Amygdala (tissue), 56 donors: Measurements from ENCODE around the gene SLC8A3.

Experiments
- DNase-seq, 56 donors: peaks; one replicate each; lab custom pipeline; 2025; lab: John Stamatoyannopoulos, UW

Gene SLC8A3

DNA sequence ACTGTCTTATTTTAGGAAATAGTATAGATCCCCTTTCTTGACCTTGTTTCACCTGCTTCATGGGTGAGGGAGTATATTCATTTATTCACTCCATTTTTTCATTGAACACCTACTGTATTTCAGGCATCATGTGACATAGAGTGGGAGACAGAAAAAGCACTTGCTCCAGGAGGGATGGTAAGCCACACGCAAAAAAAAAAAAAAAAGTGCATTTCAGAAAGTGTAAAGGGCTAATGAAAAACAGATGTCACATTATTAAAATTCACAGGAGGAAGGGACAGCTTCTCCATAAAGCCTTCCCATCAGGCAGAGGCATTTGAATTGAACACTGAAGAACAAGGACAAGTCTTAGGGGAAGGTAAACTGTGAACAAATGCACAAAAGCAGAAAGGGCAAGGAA is 7.5 kb downstream of the SLC8A3 start:
- no peak for DNase-seq

DNA sequence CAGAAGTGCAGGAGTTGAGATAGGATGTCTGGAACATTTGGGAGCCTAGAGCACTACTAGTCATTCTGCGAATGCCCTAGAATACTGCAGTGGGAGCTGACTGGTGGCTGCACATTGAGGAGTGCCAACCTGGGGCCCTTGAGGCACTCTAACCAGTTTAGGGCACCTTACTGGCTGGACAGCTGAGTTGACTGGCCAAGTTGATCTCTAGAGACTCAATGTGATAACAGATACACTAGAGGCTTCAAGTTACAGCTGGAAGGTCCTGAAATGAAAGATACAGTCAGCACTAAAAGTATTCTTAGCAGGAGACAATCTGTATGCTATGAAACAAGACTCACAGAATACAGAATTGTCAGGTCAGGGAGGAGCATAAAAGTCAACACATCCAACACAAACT is 8.0 kb downstream of the SLC8A3 start:
- no peak for DNase-seq

DNA sequence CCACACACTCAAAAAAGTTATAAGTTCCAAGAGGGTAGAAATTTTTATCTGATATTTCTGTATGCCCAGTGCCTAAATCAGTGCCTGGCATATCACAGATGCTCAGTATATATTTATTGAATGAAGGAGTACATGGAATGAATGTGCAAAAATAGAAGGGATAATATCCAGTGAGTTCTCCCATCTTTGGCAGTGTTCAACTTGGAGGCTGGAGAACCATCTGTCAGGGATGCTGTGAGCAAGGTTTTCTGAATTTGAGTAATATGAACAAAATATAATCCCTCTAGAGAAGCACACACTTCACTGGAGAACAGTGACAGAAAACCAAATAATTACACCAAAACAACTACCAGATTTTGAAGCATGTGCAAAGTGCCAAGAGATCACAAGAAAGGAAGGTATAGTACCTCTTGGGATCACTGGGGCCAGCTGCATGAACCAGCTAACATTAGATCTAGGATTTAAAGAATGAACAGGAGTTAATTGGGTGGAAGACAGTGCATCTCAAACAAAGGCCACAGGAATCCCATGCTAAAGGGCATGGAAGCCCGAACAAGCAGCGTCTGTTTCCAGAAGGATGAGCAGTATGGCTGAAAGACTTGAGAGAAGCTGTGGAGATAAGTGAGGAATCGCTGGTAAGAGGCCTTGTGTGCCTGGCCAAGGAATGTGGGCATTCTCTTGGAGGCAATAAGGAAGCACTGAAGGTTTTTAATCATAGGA is 11.5 kb downstream of the SLC8A3 start:
- DNase-seq: peak in 1 of 56 donors; percentile 16

DNA sequence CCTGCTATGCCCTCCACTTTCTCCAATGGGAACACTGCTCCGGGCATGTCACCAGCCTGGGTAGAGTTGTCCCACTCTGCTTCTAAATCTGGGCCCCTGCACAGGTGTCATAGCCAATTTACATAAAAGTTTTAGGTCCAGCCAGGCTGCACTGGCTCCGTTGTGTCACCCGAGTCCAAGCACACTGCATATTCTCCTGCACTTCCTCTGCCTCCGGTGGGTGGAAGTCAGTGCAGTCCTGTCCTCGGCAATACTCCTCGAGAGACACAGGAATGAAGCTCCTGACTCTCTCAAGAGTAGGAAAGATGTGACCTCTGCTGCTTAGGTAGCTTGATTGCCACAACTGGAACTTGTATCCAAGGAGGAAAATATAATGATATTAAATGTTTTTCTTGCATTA is 15.2 kb downstream of the SLC8A3 start:
- DNase-seq: no peak

DNA sequence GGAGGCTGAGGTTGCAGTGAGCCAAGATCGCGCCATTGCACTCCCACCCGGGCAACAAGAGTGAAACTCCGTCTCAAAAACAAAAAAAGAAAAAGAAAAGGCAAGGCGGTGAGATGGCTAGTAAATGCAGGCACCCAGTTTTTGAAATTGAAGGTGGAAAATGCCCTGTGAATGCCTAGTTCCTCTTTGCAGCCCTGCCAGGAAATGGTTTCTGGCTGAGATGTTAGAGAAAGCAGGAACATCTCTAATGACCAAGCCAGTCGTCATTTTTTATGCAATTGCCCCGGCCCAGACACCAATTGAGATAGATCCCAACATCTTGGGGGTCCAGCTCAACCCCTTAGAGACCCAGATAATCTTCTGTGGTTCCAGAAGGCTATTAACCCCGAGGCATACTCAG is 17.0 kb downstream of the SLC8A3 start:
- no peak for DNase-seq

DNA sequence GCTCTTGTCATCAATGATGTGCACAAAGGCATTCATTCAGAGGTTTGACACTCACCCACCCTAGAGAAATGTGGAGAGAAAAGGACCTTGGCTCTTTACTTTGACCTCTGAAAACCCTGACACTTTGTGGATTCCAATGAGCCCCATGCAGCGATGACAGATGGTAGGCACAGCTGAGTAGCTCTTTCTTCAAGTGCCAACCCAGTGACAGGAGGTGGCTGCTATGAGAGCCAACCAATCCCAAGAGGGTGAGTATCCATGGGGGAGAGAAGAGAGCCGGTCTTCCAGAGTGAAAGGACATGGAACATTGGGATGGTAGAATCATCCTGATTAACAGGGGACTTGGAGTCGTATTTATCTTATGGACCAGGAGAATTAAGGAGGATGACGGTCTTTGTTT is 17.8 kb downstream of the SLC8A3 start:
- DNase-seq: peak in 2 of 56 donors; percentile 2 to 6

DNA sequence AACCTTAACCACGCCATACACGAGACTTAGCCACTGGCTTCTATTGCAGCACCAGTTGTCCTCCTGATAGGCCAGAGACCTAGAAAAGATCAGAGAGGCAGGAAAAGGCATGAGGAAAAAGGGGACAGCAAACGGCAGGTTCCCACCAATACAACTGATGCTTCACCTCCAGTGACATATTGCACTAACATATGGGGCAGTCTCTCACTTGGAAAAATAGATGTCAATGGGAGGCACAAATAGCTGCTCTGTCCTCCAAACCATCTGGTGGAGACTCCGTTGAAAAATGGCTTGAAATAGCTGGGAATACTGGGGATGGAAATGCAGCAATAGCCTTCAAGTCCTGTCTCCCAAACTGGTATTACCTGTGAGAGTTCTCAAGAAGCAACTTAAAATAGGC is 20.3 kb downstream of the SLC8A3 start:
- DNase-seq: no peak

DNA sequence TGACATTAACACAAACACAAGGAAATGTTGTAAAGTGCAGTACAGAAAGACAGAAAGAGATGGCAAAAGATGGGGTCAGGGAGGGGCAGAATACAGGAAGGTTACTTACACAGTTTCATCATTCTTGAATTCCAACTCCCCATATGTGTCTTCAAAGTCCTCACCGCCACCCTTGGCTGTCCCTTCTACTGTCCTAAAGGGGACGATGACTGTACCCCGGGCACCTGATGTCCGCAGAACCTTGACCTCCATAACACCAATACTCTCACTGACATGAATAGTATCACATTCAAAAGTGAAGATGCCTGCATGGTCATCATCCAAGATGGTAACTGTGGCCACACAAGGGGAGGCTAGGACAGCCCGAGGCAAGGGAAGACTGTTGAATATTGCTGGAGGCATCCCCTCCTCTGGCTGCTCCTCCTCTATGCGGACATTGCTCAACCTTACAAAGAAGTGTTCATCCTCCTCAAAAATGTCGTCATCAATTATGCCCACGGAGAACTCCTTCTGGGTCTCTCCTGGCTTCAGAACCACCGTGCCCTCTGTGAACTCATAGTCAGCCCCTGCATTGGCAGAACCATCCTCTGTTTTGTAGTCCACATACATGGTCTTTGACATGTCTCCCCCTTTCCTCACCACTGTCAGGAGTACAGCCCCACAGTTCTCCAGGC is 22.1 kb downstream of the SLC8A3 start:
- no peak for DNase-seq

DNA sequence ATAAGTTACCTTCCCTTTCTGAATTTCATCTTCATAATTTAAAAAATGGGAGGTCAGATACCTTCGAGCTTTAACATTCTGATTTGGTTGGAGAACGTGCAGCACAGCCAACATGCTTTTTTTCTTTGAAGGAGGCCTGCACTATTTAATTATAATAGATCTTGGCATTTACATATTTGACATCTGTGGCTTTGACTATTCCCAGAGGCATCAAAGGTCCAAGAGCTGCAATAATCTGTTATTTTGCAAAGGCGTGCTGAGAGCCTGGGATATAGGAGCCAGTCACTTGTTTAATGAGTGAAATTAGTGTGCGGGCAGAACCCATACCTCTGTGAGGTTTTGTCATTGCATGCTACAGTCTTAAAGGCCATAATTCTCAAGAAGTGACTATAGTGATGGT is 26.4 kb downstream of the SLC8A3 start:
- no peak for DNase-seq

DNA sequence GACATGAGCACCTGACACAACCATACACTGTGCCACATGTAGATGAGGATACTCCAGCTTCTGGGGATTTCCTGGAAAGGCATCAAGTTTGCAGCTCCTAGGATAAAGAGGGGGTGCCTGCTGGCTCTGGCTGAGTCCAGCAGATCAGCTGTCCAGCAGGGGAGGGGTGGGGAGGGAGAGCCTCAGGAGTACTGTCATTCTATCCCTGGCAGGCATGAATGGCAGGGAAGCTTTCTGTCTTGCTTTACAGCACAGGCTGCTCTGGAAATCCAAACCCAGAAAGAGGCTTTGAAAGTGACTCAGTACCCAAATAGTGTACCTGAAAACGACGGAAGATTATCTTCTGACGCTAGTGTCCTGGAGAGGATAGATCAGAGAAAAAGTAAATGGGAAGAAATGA is 32.2 kb downstream of the SLC8A3 start:
- no peak for DNase-seq

DNA sequence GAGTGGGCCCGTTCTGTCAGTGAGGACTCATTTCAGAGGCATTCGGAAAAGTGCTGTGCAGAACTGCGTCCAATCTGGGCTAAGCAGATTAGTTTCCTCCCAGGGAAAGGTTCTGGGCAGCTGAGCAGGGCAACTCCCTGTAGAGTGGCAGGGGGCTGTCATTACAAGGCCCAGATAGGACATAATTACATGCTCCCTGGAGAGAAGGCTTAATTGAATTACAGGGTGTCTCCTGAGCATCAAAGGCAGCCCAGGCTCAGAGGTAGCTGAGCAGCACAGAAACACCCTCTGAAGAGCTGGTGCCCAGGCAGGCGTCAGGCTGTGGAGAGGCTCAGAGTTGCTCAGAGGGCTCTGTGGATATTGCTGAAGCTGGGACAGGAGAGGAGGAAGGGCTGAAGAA is 36.0 kb downstream of the SLC8A3 start:
- DNase-seq: no peak

DNA sequence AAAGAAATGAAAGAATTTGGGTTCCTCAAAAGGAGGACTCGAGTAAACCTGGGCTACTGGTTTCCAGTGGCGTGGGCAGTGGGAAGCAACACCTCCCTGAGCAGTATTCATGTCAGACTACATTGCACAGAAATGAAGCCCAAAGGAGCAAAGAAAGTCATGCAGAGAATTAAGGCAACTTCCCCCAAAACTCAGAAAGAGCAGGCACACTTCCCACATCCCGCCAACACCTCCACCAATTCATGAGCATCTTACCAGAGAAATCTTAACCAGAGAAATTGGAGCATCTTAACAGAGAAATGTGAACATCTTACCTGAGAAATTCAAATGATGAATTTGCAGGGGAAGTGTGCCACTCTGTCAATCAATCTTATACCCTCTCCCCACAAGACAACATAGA is 36.7 kb downstream of the SLC8A3 start:
- DNase-seq: no peak

DNA sequence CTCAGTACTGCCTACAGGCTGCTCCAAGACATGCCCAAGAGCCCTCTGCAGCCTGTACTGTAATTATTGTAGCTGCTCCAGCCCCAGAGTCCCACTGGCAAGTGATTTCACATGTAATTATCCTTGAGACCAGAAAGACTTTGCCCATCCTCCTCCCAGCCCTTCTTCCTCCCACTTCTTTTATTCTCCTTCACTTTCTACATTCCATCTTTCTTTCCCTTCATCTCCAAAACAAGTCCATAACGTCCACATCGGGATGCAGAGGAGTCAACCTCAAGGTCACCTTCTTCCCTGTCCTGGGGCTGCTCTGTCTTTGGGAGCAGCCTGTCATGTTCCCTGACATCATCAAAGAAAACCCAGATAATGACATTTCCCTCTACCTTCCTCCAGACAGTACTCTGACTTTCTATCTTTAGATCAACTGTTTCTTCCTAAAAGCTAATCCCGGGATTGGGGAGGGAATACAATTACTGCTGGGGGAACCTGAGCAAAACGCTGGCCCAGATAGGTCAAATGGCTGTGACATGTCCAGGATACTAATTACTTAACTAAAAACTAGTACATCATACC is 39.1 kb downstream of the SLC8A3 start:
- no peak for DNase-seq

DNA sequence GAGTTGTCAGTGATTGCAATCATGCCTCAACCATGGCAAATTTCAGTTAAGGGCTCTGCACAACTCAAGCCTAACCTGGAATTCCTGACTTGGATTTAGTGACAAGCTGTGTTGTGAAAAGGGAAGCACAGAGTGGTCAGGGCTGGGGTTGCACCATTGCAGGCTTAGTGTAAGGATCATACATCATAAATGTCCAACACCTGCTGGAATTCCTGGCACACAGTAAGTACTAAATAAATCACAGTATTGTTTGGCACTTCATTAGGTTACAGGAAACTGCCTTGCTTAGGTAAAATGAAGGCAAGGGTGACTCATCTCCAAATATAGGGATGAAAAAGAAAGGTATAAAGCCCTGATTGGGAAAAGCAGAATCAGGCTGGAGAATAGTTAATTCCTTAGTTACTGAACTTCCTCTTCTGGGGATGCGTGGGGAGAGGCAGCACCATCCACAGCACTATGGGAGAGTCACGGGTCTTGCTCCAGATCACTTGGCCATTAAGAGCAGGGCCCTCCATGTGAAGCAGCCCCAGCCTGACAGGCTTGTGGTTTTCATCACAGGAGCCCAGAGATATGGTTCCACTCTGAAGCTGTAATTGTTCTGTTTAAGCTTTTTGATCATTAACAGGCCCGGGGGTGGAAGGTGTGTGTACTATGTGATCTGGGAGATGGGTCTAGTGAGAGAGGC is 39.7 kb downstream of the SLC8A3 start:
- DNase-seq: no peak

DNA sequence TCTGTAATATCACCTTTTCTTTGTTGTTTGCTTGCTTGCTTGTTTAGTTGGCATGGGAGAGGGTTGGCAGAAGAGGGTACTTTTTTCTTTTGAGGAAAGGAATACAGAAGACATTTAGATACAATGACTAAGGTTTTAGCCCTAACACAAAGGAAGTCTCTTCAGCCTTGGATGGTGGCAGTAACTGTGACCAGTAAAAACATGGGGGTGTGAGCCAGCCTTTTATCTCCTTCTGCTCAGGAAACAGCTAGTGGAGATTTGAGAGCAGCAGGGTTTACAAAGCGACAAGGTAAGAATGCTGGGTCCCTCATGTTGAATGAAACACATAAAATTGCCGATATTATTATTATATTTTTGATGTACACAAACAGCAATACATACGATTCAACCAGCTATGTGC is 40.4 kb downstream of the SLC8A3 start:
- no peak for DNase-seq

DNA sequence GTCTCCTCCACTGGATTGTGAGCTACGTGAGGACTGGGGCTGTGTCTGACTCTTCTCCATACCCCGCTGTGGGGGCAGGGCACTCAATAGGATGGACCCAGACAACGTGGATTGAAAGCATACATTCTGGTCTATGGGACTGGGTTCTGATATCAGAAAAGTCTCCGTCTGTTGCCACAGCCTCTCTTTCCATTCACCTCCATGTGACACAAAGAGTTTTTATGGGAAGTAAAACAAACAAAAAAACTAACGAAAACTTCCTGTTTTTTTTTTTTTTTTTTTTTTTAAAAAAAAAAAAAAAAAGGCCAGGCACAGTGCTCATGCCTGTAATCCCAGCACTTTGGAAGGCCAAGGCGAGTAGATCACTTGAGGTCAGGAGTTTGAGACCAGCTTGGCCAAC is 44.7 kb downstream of the SLC8A3 start:
- DNase-seq: no peak

DNA sequence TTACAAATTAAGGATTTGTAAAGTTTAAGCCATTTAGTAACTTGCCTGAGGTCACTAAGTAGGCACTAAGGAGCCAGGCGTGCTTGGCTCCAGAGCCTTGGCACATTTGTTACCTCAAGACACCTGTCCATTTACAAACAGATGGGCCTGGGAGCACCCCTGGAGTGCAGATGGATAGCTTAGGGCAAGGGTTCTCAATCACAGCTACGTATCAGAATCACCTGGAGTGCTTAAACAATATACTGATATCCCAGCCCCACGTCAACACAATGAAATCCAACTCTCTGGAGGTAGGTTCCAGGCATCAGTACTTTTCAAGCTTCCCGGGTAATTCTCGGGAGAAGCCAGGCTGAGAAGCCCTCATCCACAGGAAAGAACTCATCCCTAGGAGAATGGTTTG is 45.4 kb downstream of the SLC8A3 start:
- DNase-seq: no peak

DNA sequence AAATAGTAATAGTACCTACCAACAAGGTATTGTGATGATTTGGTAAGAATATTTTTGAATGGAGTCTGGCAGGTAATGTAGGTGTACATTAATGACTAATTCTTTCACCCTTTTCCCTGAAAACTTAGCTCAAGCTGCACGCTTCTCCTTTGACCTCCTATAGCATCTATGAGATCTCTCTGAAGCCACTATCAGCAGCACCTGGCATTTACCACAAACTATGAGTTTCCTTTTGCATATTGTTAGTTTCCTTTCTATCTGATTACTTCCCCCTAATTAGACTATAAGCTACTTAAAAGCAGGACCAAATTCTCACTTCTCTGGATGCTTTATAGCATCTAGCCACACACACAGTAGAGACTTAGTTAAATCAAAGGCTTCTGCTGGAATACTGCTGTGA is 48.1 kb downstream of the SLC8A3 start:
- no peak for DNase-seq

DNA sequence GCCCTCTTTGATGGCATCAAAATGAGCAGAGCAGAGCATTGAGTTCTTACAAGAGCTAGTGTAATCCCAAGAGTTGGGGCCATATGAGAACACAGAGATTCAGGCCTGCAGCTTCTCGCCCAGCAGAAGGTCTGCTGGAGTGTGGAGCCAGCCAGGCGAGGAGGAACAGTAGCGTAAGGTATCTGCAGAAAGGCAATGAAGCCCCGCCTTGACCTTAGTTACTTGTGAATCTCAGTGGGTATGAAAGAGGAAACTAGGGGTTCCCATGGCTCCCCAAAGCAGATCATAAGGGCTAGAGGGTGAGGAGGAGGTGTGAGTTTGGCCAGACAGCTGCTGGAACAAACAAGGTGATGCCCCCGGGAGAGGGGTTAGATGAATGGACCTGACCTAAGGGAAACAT is 49.4 kb downstream of the SLC8A3 start:
- no peak for DNase-seq

DNA sequence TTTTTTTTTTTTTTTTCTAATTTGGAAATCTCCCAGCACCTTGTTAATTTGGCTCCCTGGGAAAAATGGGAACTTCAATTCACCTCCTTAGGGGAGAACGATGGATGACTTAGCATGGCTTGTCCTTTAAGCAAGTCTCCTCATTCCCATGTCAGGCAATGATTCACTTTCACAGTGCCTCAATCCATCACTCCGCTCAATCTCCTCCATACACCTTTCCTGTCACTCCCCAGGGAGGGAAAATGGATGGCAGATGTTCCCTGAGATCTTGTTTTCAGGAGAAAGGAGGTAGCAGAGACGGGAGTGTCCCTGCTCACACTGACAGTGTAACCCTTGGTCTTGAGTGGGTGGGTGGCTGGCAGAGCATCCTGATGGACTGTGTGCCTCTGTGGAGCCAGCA is 51.0 kb downstream of the SLC8A3 start:
- no peak for DNase-seq

DNA sequence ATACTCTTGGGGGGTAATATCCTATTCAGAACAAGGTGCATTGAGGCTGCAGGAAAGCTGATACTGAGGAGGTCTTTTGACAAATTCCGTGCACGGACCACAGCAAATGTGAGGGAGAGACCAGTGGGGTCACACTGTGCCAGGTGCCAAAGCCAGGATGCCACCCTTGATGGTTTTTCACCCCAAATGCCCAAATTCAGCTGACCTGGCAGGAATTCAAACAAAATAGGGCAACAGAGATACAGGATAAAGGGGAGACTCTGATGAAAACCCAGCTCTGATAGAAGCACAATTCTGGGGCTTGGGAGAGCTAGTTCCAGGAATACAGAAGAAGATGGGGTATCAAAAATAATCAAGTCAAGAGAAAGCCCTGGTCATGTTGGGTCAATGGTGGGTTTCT is 55.3 kb downstream of the SLC8A3 start:
- DNase-seq: no peak

DNA sequence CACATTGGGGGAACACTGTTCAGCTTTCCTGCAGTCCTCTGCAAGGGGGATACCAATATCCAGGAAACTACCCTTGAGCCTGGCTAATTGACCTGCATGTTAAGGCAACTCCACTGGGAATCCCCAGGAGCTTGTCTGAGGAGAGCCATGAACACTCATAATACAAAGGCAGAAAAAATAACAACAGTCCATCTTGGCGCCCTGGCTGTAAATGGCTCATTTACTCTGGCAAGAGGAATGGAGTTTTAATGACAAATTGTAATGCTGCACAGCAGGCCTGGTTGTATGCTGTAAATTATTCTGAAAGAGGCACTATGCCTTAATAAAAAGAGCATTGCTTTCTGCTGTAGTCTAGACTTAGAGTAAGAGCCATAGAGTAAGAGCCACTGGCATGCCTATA is 58.3 kb downstream of the SLC8A3 start:
- DNase-seq: no peak
